Medulla oblongata (tissue), 1 donor: ENCODE results near the gene MN1.
A peak's percentile ranks its signal among the peaks of the same experiment; 100 is the strongest.

Experiments
- DNase-seq: peaks from one replicate; pipeline ENCODE4 v3.0.0-alpha.2; 2015; ENCODE audit errors: extremely low spot score

Gene MN1

DNA sequence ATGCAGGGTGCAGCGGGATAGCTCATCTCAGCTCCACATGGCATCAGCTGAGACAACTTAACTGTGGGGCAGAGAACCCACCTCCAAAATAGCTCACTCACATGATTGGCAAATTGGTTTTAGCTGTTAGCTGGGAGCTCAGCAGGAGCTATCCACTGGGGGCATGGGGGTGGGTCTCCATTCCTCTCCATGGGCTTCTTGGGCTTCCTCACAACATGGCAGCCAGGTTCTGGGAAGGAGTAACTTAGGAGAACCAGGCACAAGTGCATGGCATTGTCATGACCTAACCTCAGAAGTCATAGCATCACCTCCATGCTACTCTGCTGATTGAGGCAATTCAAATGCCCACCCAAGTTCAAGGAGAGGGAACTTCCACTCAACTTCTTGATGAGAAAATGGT is 85.5 kb downstream of the MN1 start:
- no peak for DNase-seq

DNA sequence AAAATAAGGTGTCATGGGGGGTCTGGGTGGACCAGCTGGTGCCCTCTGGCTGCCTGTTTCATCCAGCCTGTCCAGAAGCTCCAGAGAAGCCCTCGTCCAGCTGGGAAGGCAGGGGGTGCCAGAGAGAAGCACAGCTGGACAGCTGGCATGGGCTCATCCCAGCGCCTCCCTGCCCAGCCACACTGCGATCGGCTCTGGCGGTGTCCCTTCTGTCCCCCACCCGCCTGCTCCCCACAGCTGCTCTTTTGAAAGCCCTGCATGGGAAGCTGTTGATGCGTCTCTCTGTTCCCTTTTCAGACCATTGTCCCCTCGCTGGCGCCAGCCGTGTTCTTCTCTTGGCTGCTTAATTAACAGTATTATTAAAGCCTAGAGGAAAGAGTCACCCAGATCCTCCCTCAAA is 86.5 kb downstream of the MN1 start:
- peak; percentile 78 for DNase-seq

DNA sequence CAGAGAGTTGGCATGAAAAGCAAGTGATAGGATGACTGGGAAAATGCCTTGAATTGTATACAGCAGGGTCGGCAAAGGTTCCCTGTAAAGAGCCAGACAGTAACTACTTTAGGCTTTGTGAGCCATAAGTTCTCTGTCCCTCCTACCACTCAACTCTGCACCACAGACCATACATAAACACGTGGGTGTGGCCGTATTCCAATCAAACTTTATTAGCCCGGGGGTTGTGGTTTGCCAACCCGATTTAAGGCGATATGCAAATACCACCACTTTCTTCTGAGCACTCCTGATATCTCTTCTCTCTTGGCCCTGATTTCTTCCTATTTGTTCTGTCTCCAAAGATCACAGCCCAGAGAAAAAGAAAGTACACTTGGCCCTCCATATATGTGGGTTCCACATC is 87.5 kb downstream of the MN1 start:
- no peak for DNase-seq

DNA sequence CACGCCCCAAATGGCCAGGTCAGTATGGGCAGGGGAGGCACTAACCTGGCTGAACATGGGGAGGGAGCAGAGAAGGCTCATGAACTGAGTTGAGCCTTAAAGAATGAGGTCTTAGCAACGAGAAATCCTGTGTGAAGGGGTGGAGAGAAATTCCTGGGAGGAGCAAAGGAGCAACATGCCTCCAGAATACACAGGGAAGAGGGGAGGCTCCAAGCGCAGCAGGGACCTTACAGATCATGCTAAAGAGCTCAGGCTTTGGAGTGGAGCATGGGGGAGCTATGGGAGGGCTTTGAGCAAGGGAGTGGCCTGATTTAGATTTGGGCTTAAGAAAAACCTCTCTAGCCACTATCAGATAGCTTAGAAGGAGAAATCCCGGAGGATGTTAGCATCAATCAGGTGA is 88.1 kb downstream of the MN1 start:
- DNase-seq: no peak

DNA sequence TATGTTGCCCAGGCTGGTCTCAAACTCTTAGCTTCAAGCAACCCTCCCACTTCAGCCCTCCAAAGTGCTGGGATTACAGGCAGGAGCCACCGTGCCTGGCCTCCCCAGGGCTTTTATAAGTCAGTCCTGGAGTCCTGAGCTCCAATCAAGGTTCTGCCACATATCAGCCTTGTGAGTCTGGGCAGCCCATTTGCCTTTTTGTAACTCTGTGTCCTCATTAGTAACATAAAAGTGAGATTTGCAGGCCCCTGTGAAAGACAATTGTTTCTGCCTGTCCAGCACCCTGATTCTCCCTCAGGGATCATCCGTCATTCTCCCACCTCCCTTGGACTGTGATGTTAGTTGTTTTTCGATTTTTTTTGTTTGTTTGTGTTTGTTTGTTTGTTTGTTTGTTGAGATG is 89.8 kb downstream of the MN1 start:
- no peak for DNase-seq

DNA sequence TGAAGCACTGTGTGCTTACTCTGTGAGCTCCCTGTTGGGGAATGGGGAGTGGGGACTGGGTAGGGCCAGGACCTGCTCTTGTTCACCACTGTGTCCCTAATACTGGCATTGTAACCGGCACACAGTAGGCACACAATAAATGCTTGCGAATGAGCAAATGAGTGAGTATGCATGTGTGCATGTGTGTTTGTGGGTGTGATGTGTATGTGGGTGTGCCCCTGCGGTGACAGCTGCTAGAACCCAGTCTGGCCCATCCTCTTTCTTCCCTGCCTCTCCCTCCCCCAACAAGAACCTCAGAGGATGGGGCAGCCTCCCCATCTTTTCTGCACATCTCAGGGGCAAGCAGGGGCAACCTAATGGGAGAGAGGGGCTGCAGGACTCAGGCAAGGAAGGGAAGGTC is 90.5 kb downstream of the MN1 start:
- no peak for DNase-seq

DNA sequence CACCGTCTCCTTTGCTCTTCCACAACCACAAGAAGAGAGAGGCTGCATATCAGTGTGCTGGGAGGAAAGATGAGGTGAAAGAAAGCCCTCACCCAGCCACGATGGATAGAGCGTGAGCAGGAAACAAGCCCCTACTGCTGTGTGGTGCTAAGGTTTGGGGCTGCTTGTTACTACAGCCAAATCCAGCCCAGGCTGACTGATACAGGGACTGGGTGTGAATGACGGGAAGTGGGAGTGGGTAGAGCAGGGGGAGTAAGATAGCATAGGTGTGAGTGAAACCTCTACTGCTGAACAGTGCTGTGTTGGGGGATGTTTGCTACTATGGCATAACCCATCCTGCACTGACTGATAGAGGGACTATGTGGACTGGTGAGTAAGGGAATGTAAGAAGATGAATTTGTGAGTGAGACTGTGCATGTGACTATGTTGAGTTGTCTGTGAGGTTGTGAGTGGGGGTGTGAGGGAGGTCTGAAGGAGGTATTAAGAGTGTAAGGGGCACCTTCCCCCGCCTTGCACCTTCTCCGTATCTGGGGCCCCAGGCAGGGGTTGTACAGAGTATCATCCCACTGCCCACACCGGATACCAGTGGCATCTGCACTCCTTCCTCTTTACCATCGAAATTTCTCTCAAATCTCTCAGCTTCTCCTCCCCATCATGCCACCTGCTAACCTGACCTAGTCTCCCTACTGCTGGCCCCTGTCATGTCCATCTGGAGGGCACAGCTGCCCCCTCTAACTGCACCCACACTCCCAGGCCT is 91.5 kb downstream of the MN1 start:
- DNase-seq: no peak

DNA sequence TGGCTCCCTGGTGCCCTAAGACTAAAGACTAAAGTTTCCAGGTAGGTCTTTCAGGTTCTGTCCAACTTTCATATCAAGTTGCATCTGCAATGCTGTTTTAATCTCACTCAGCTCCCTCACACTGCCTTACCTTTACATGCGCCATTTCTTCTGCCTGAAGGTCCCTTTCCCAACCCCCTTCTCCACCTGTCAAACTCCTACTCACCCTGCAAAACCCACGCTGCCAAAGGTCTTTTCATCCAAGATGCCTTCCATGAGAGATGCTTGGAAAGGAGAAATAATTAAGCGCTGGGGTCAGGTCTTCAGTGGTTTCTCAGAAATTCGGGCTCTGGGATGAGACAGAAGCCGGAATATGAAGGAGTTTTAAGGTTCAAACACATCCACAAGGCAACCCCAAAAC is 95.1 kb downstream of the MN1 start:
- DNase-seq: no peak

DNA sequence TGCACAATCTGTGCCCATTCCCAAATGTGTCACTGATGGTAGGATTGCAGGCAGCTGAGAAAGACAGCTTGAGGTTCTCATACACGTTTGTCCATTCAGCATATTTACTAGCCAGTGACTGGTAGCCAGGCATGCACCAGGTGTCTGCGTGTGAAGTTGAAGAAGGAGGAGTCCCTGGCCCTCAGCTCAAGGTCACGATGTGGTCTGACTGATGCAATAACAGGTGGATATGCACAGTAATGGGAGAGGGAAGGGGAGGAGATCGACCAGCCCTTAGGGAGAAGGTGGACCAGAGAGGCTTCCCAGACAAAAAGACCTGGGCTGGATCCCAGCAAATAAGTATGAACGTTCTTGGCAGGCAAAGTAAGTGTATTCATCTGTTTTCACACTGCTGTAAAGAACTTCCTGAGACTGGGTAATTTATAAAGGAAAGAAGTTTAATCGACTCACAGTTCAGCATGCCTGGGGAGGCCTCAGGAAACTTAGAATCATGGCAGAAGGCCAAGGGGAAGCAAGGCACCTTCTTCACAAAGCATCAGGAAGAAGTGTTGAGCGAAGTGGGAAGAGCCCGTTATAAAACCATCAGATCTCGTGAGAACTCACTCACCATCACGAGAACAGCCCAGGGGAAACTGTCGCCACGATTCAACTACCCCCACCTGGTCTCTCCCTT is 96.0 kb downstream of the MN1 start:
- DNase-seq: no peak

DNA sequence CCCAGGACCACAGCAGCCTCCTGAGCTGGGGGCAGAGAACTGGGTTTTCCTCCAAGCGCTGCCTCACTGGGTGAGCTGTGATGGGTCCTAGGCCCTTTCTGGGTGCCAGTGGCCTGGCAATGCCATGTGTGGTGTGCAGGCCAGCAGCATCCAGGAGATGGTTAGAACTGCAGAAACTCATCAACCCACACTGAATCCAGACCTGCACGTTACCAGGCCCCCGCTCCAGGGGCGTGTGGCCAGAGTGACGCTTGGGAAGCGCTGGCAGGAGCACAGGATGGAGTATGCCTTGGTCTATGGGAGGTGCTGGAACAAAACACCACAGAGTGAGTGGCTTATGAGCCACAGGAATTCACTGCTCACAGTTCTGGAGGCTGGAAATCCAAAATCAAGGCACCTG is 97.0 kb downstream of the MN1 start:
- DNase-seq: no peak

DNA sequence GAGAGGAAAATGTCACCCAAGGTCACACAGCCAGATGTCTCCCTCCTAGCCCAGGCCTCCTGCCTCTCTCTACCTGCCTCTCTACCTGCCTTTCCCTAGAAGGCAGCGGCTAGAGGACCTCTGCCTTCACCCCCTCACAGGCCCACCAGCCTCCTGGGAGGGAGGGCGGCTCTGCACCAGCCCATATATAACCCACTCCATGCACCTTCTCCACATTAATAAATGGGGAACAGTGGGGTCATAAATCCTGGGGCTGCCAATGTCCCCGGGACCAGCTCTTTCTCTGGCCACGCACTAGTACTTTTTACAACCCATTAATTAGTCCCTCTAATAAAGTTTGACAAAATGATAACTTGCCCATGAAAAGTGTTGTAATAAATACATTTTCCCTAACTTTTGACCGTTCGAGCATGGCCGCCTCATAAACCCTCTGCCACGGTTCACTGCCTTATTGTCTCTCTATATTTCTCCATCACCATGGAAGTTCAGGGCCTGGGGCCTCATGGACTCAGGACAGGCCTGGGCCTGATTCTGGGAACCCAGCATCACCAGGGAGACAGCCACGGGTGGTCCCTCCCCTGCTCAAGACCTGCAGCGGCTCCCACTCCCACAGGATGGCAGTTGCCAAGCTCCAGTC is 102.1 kb downstream of the MN1 start:
- no peak for DNase-seq

DNA sequence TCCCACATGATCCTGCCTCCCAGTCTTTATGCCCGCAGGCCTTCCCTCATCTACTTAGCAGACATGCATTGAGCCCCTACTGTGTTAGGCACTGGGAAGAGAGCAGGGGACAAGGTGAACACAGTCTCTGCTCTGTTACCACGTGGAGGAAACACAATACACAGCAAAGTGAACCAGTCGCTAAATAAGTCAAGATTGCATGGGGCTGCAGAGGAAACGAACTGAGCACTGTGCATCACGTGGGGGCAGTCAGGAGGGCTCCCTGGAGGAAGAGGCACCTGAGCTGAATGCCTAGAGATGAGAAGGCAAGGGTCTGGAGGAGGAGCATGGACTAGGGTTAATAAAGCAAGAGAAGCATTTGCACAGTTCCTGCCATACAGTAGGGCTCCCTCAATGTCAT is 102.7 kb downstream of the MN1 start:
- no peak for DNase-seq
